Osteoblast (primary cell): ENCODE results near the gene IQCC. TPM values are rescaled to one million over a fixed set of nuclear protein-coding genes. Genes with fewer than 3 reads are reported as not detected.
A peak's percentile ranks its signal among the peaks of the same experiment; 100 is the strongest.

Source experiments
- DNase-seq: peaks from one replicate; pipeline ENCODE4 v3.0.0; 2011; ENCODE audit warnings: low spot score, mixed read lengths; ENCODE audit not compliant: insufficient read length; ENCODE audit errors: missing footprints
- H2AFZ ChIP-seq: 2 replicates; pipeline ENCODE4 v1.6.0; 2011; ENCODE audit warnings: mild to moderate bottlenecking, low read length
- H3K27ac ChIP-seq: 2 replicates; pipeline ENCODE4 v1.5.1; 2011; ENCODE audit warnings: mild to moderate bottlenecking, low read depth, low read length, moderate library complexity
- H3K27me3 ChIP-seq: 2 replicates; pipeline ENCODE4 v1.6.0; 2012; ENCODE audit warnings: mild to moderate bottlenecking, control low read depth, inconsistent platforms, low read length, moderate library complexity; ENCODE audit not compliant: insufficient read depth
- H3K36me3 ChIP-seq: 2 replicates; pipeline ENCODE4 v1.5.1; 2011; ENCODE audit warnings: mild to moderate bottlenecking, low read length, control low read depth, moderate library complexity; ENCODE audit not compliant: insufficient read depth
- H3K4me1 ChIP-seq: 2 replicates; pipeline ENCODE4 v1.5.1; 2011; ENCODE audit warnings: mild to moderate bottlenecking, low read length, control low read depth, moderate library complexity; ENCODE audit not compliant: insufficient read depth
- H3K4me2 ChIP-seq: 2 replicates; pipeline ENCODE4 v1.6.0; 2011; ENCODE audit warnings: mild to moderate bottlenecking, low read length; ENCODE audit not compliant: insufficient read depth
- H3K4me3 ChIP-seq: fragments of 200-600 bp; sonication (generic); 3 replicates; pipeline ENCODE4 v1.5.1; 2012; ENCODE audit warnings: mild to moderate bottlenecking, low read length, inconsistent platforms; ENCODE audit not compliant: insufficient read depth
- H3K79me2 ChIP-seq: 2 replicates; pipeline ENCODE4 v1.6.0; 2012; ENCODE audit warnings: mild to moderate bottlenecking, low read length, control low read depth, inconsistent platforms; ENCODE audit not compliant: insufficient read depth
- H3K9me3 ChIP-seq: 2 replicates; pipeline ENCODE4 v1.5.1; 2011; ENCODE audit warnings: low read depth, low read length, control low read depth
- H4K20me1 ChIP-seq: 2 replicates; pipeline ENCODE4 v1.6.0; 2012; ENCODE audit warnings: mild to moderate bottlenecking, low read length, control low read depth; ENCODE audit not compliant: insufficient read depth
- CTCF ChIP-seq: IDR thresholded peaks from 2 replicates; pipeline ENCODE4 v1.5.1; 2011; ENCODE audit warnings: mild to moderate bottlenecking, low read depth, low read length, moderate library complexity; ENCODE audit errors: extremely low read depth
- total RNA-seq: library from RNA; depleted of rRNA; stranded (reverse); fragments of >200 nt; gene quantifications from 2 replicates; pipeline ENCODE4 v1.2.3, GENCODE V29; 2012

The IQCC gene
- total RNA-seq, 1 donor = 1.8 TPM

- Histone ChIP-seq H3K9me3 (no peaks in the 10 kb centered on the region), H3K79me2 (no peaks in the 10 kb centered on the region), H3K4me1 (peaks cover 16% of the 10 kb centered on the region), H4K20me1 (no peaks in the 10 kb centered on the region), H3K4me2 (peak overlapping the region; percentile 94), H3K36me3 (no peaks in the 10 kb centered on the region), H3K27ac (peak overlapping the region; percentile 37), H3K4me3 (peak overlapping the region; percentile 81), H2AFZ (peak overlapping the region; percentile 92), H3K27me3 (no peaks in the 10 kb centered on the region)
- no peak for TF ChIP-seq CTCF
- DNase-seq = peak; percentile 91
Observed at GRCh38 chr1:32241001-32241763, 35.7 kb downstream of the IQCC start.

- Histone ChIP-seq H3K27me3 (no peaks in the 10 kb centered on the region), H3K27ac (no peak overlapping the region), H3K9me3 (no peaks in the 10 kb centered on the region), H2AFZ (peak overlapping the region; percentile 42), H4K20me1 (no peaks in the 10 kb centered on the region), H3K4me3 (no peak overlapping the region), H3K79me2 (no peaks in the 10 kb centered on the region), H3K36me3 (no peaks in the 10 kb centered on the region), H3K4me2 (no peak overlapping the region), H3K4me1 (peaks cover 16% of the 10 kb centered on the region)
- peak; percentile 68 for DNase-seq
- TF ChIP-seq CTCF = no peak
Observed at GRCh38 chr1:32242341-32242851, 36.9 kb downstream of the IQCC start.

GRCh38 chr1:32246888-32247273 lies 41.4 kb downstream of the IQCC start, which contains the start of gene FAM167B:
Gene FAM167B (plus strand): TSS chr1:32247222. CDS start chr1:32247422, 200 bp downstream.
- Histone ChIP-seq H3K79me2 (no peaks in the 10 kb centered on the region), H3K36me3 (no peaks in the 10 kb centered on the region), H3K4me3 (no peak within 1 kb of the TSS), H2AFZ (peak within 1 kb of the TSS; percentile 36), H3K4me2 (no peak within 1 kb of the TSS), H3K4me1 (peaks cover 18% of the 10 kb centered on the region), H4K20me1 (no peaks in the 10 kb centered on the region), H3K27me3 (no peaks in the 10 kb centered on the region), H3K27ac (peak within 1 kb of the TSS; percentile 65), H3K9me3 (no peaks in the 10 kb centered on the region)
- peak; percentile 97 for DNase-seq
- no peak for TF ChIP-seq CTCF

- DNase-seq = no peak
- TF ChIP-seq CTCF = no peak
- no peaks in the 10 kb centered on the region for H3K9me3 ChIP-seq
- H3K27ac ChIP-seq = peak overlapping the region; percentile 65
- no peak overlapping the region for H3K4me2 ChIP-seq
- no peaks in the 10 kb centered on the region for H3K79me2 ChIP-seq
- peaks cover 18% of the 10 kb centered on the region for H3K4me1 ChIP-seq
- H2AFZ ChIP-seq = peak overlapping the region; percentile 36
- H3K27me3 ChIP-seq = peaks cover under 1% of the 10 kb centered on the region
- H3K36me3 ChIP-seq = no peaks in the 10 kb centered on the region
- H4K20me1 ChIP-seq = no peaks in the 10 kb centered on the region
- H3K4me3 ChIP-seq = no peak overlapping the region
Observed at GRCh38 chr1:32247452-32247851, 42.0 kb downstream of the IQCC start.
